ENCODE data around the gene TENM4.

- TF ChIP-seq EZH2 (IDR thresholded peaks at IDR 0.05; ENCODE audit: low read depth, low read length, severe bottlenecking), result no peak
- TF ChIP-seq CTCF (IDR thresholded peaks at IDR 0.05; ENCODE audit: control extremely low read depth in 1 of 3, insufficient read depth in 1 of 3, low read depth in 1 of 3, low read length in 3 of 3), result peak; percentile 42 to 54 (median 53)
- TF ChIP-seq RAD21 (IDR thresholded peaks at IDR 0.05 in 1 of 2, conservative IDR thresholded peaks at IDR 0.05 in 1 of 2; ENCODE audit: low read depth in 2 of 2, low read length in 2 of 2), result peak; percentile 64 to 74
- TF ChIP-seq POLR2A (IDR thresholded peaks at IDR 0.05; ENCODE audit: control extremely low read depth in 1 of 2, low read depth in 2 of 2, low read length in 2 of 2), result no peak
- no peak for TF ChIP-seq CHD2 (IDR thresholded peaks at IDR 0.05; ENCODE audit: low read length)
- no peak for TF ChIP-seq SP2 (IDR thresholded peaks at IDR 0.05; ENCODE audit: low read length)
- no peak for TF ChIP-seq RNF2 (IDR thresholded peaks at IDR 0.05; ENCODE audit: borderline replicate concordance, low read depth, low read length, missing control alignments, poor library complexity, severe bottlenecking)
- no peak for TF ChIP-seq TBP (IDR thresholded peaks at IDR 0.05; ENCODE audit: low read depth, low read length)
- no peak for TF ChIP-seq EP300 (IDR thresholded peaks at IDR 0.05; ENCODE audit: borderline replicate concordance in 1 of 2, low read depth in 2 of 2, low read length in 2 of 2)
- no peak for TF ChIP-seq SAP30 (IDR thresholded peaks at IDR 0.05; ENCODE audit: insufficient read depth, insufficient replicate concordance, low read length)
- no peak for TF ChIP-seq JUND (IDR thresholded peaks at IDR 0.05; ENCODE audit: low read length)
- no peak for TF ChIP-seq KDM5A (IDR thresholded peaks at IDR 0.05; ENCODE audit: low read length)
- no peak for TF ChIP-seq POLR2AphosphoS5 (IDR thresholded peaks at IDR 0.05; ENCODE audit: low read depth, low read length)
These were observed 599.3 kb downstream of the TENM4 start for GRCh38 chr11:78841456-78842060.
